ENCODE results near the gene RAB8B.

The RAB8B gene

GRCh38 chr15:63188926-63189871, at the start of gene RAB8B:
Gene RAB8B, plus strand, starts transcription at chr15:63189606. Its CDS starts 19 bp downstream, at chr15:63189625.
- no peak for TF ChIP-seq CTCF (conservative IDR thresholded peaks at IDR 0.05; ENCODE audit: low read depth, low read length)
- DNase-seq (ENCODE audit: low read depth), result peak; percentile 98
- H3K4me3 ChIP-seq (ENCODE audit: low read depth, low read length), result peak within 1 kb of the TSS; percentile 90

- no peak for TF ChIP-seq CTCF (conservative IDR thresholded peaks at IDR 0.05; ENCODE audit: low read depth, low read length)
- H3K4me3 ChIP-seq (ENCODE audit: low read depth, low read length), result no peak overlapping the region
- DNase-seq (ENCODE audit: low read depth), result no peak
Measured at GRCh38 chr15:63140936-63141335, 48.5 kb upstream of the RAB8B start.

- no peak for DNase-seq (ENCODE audit: low read depth)
- TF ChIP-seq CTCF (conservative IDR thresholded peaks at IDR 0.05; ENCODE audit: low read depth, low read length), result no peak
- no peak overlapping the region for H3K4me3 ChIP-seq (ENCODE audit: low read depth, low read length)
Measured at GRCh38 chr15:63145426-63145825, 44.0 kb upstream of the RAB8B start.

- DNase-seq (ENCODE audit: low read depth), result peak; percentile 66
- peak; percentile 44 for TF ChIP-seq CTCF (conservative IDR thresholded peaks at IDR 0.05; ENCODE audit: low read depth, low read length)
- no peak overlapping the region for H3K4me3 ChIP-seq (ENCODE audit: low read depth, low read length)
Measured at GRCh38 chr15:63146684-63147083, 42.7 kb upstream of the RAB8B start.

- no peak overlapping the region for H3K4me3 ChIP-seq (ENCODE audit: low read depth, low read length)
- no peak for TF ChIP-seq CTCF (conservative IDR thresholded peaks at IDR 0.05; ENCODE audit: low read depth, low read length)
- DNase-seq (ENCODE audit: low read depth), result no peak
Measured at GRCh38 chr15:63151665-63152064, 37.7 kb upstream of the RAB8B start.

GRCh38 chr15:63155486-63155885, 33.9 kb upstream of the RAB8B start:
- no peak for DNase-seq (ENCODE audit: low read depth)
- TF ChIP-seq CTCF (conservative IDR thresholded peaks at IDR 0.05; ENCODE audit: low read depth, low read length), result no peak
- peak overlapping the region; percentile 96 for H3K4me3 ChIP-seq (ENCODE audit: low read depth, low read length)
